CD4-positive, alpha-beta T cell (primary cell): ENCODE measurements around the gene R3HDM2. TPM values are rescaled to one million over a fixed set of nuclear protein-coding genes. Genes with fewer than 3 reads are reported as not detected.
A peak's percentile ranks its signal among the peaks of the same experiment; 100 is the strongest.

Experiments used
- ATAC-seq: fragments of 200-7000 bp; cut with Tn5 transposase; one replicate; pipeline ENCODE4 v1.10.0; 2022; ENCODE audit warnings: mild to moderate bottlenecking; ENCODE audit not compliant: poor library complexity
- CTCF ChIA-PET: fragments of 350-600 bp; sonication (Branson Sonifier 250); formaldehyde crosslinking; loops from one replicate; lab custom pipeline; 2021; ENCODE audit warnings: antibody characterized with exemption, inconsistent platforms; lab: Charles Lee
- POLR2A ChIA-PET: fragments of 350-600 bp; sonication (Branson Sonifier 250); formaldehyde crosslinking; loops from one replicate; lab custom pipeline; 2021; ENCODE audit warnings: antibody characterized with exemption, inconsistent platforms; lab: Charles Lee
- DNase-seq, 14 experiments: peaks; one replicate each; pipeline ENCODE4 v3.0.0-alpha.2; 2013 to 2020; ENCODE audit warnings: mixed read lengths in 2 of 14
- H3K27ac ChIP-seq, 2 donors: one replicate each; pipeline versions ENCODE4 v1.5.1 to v1.7.0; 2013; ENCODE audit warnings: low read length in 2 of 2, low read depth in 1 of 2, mild to moderate bottlenecking in 1 of 2
- H3K27me3 ChIP-seq, 2 experiments: 1 replicate in 1 of 2; 2 replicates in 1 of 2; pipeline versions ENCODE4 v1.6.1 to v1.7.0; 2013; ENCODE audit warnings: low read length in 2 of 2, control low read depth in 1 of 2, mild to moderate bottlenecking in 1 of 2, moderate library complexity in 1 of 2; ENCODE audit not compliant: insufficient read depth in 2 of 2, control insufficient read depth in 1 of 2
- H3K36me3 ChIP-seq: one replicate; pipeline ENCODE4 v1.6.1; 2013; ENCODE audit warnings: low read length, control low read depth; ENCODE audit not compliant: insufficient read depth
- H3K4me1 ChIP-seq: one replicate; pipeline ENCODE4 v1.6.1; 2013; ENCODE audit warnings: low read length, control low read depth; ENCODE audit not compliant: insufficient read depth
- H3K4me3 ChIP-seq: one replicate; pipeline ENCODE4 v1.5.1; 2013; ENCODE audit warnings: mild to moderate bottlenecking, low read length, moderate library complexity
- H3K9me3 ChIP-seq, 2 experiments: 1 replicate in 1 of 2; 2 replicates in 1 of 2; pipeline versions ENCODE4 v1.6.1 to v1.7.0; 2013; ENCODE audit warnings: low read length in 2 of 2, mild to moderate bottlenecking in 2 of 2, control low read depth in 1 of 2, moderate library complexity in 1 of 2; ENCODE audit not compliant: control insufficient read depth in 1 of 2, insufficient read depth in 1 of 2
- H3K27ac Mint-ChIP-seq: one replicate; pipeline ENCODE4 v1.8.0; 2020; ENCODE audit warnings: mixed read lengths
- H3K27me3 Mint-ChIP-seq: one replicate; pipeline ENCODE4 v1.8.0; 2021; ENCODE audit warnings: mixed read lengths
- H3K36me3 Mint-ChIP-seq: one replicate; pipeline ENCODE4 v1.8.0; 2021; ENCODE audit warnings: low read depth, mixed read lengths
- H3K4me1 Mint-ChIP-seq: one replicate; pipeline ENCODE4 v1.8.0; 2021; ENCODE audit warnings: low read depth, mixed read lengths
- H3K4me3 Mint-ChIP-seq: one replicate; pipeline ENCODE4 v1.8.0; 2020; ENCODE audit warnings: mild to moderate bottlenecking, mixed read lengths
- H3K9me3 Mint-ChIP-seq: one replicate; pipeline ENCODE4 v1.8.0; 2020; ENCODE audit warnings: mixed read lengths
- CTCF ChIP-seq: fragments of 200-600 bp; IDR thresholded peaks from one replicate; pipeline ENCODE4 v1.8.0; 2022; ENCODE audit warnings: antibody characterized with exemption, mild to moderate bottlenecking
- intact Hi-C, 2 experiments: fragments of 100-400 bp; cut with DNase I in 1 of 2; cut with micrococcal nuclease in 1 of 2; formaldehyde crosslinking; loops; one replicate each; pipeline versions ENCODE4 v1.15.1 to v1.9.0; 2023 to 2025; cut with DNase I, micrococcal nuclease
- total RNA-seq, 174 experiments: library from RNA in 2 of 174; stranded (reverse) in 2 of 174; gene quantifications; one replicate each; pipeline ENCODE4 v1.2.3 and lab custom pipeline; 2021 to 2026

The R3HDM2 gene
- total RNA-seq, 2 experiments from 2014 or later: 106 to 115 TPM

- Mint-ChIP-seq H3K9me3 (no peaks in the 10 kb centered on the region), H3K27ac (peak overlapping the region; percentile 65), H3K36me3 (peaks cover 40% of the 10 kb centered on the region), H3K4me1 (peaks cover 64% of the 10 kb centered on the region), H3K4me3 (no peak overlapping the region), H3K27me3 (peaks cover 41% of the 10 kb centered on the region)
- Histone ChIP-seq H3K27me3 (peaks cover 33% of the 10 kb centered on the region in 2 experiments), H3K4me1 (peaks cover 73% of the 10 kb centered on the region), H3K4me3 (no peak overlapping the region), H3K9me3 (peaks cover 0 to 19% of the 10 kb centered on the region in 2 experiments), H3K36me3 (peaks cover 39% of the 10 kb centered on the region), H3K27ac (no peak overlapping the region)
- DNase-seq: peak in 2 of 14 experiments; percentile 22 to 24
- no peak for ATAC-seq
- POLR2A ChIA-PET: no interaction called here
- CTCF ChIA-PET: interaction anchor here (6.0 kb wide), 1 partner anchor 7 kb away, joined by 127 read pairs; the partner anchor contains the start of gene SHMT2
- intact Hi-C loops: loop anchor here in 1 of 2 experiments (5.0 kb wide), 1 partner anchor 108 kb away; the partner anchor contains the start of gene LRP1
- TF ChIP-seq CTCF: no peak
Measured at GRCh38 chr12:57235017-57235727, 195.7 kb downstream of the R3HDM2 start.

- H3K4me1 Mint-ChIP-seq: peaks cover 66% of the 10 kb centered on the region
- H3K9me3 Mint-ChIP-seq: no peaks in the 10 kb centered on the region
- peaks cover 38% of the 10 kb centered on the region for H3K27me3 Mint-ChIP-seq
- peak overlapping the region; percentile 31 for H3K4me3 Mint-ChIP-seq
- Histone ChIP-seq H3K36me3 (peaks cover 39% of the 10 kb centered on the region), H3K27ac (peak overlapping the region in 1 of 2 donors; percentile 9), H3K4me3 (no peak overlapping the region), H3K9me3 (peaks cover 0 to 19% of the 10 kb centered on the region in 2 experiments), H3K4me1 (peaks cover 73% of the 10 kb centered on the region), H3K27me3 (peaks cover 33% of the 10 kb centered on the region in 2 experiments)
- CTCF ChIA-PET: no interaction called here
- intact Hi-C loops: loop anchor here in 1 of 2 experiments (5.0 kb wide), 2 partner anchors 107 to 152 kb away; partner anchors contain the start of gene LRP1
- DNase-seq: peak in 2 of 14 experiments; percentile 17 to 22
- peak overlapping the region; percentile 65 for H3K27ac Mint-ChIP-seq
- POLR2A ChIA-PET: no interaction called here
- peaks cover 45% of the 10 kb centered on the region for H3K36me3 Mint-ChIP-seq
- TF ChIP-seq CTCF: no peak
- no peak for ATAC-seq
Measured at GRCh38 chr12:57234571-57235016, 196.2 kb downstream of the R3HDM2 start.

GRCh38 chr12:57234233-57234570 lies 196.6 kb downstream of the R3HDM2 start:
- CTCF ChIA-PET: no interaction called here
- POLR2A ChIA-PET: interaction anchor here (1.8 kb wide), 1 partner anchor 8 kb away, joined by 6 read pairs; no protein-coding TSS in a partner anchor
- no peaks in the 10 kb centered on the region for H3K9me3 Mint-ChIP-seq
- peaks cover 0 to 19% of the 10 kb centered on the region in 2 experiments for H3K9me3 ChIP-seq
- peaks cover 66% of the 10 kb centered on the region for H3K4me1 Mint-ChIP-seq
- peaks cover 39% of the 10 kb centered on the region for H3K36me3 ChIP-seq
- peak overlapping the region in 1 of 2 donors; percentile 9 for H3K27ac ChIP-seq
- DNase-seq (no peak), ATAC-seq (no peak)
- intact Hi-C loops: loop anchor here in 1 of 2 experiments (5.0 kb wide), 1 partner anchor 152 kb away; no protein-coding TSS in a partner anchor
- H3K27me3 Mint-ChIP-seq: peaks cover 34% of the 10 kb centered on the region
- peak overlapping the region; percentile 65 for H3K27ac Mint-ChIP-seq
- peaks cover 33% of the 10 kb centered on the region in 2 experiments for H3K27me3 ChIP-seq
- no peak for TF ChIP-seq CTCF
- peaks cover 73% of the 10 kb centered on the region for H3K4me1 ChIP-seq
- H3K4me3 Mint-ChIP-seq: no peak overlapping the region
- peaks cover 48% of the 10 kb centered on the region for H3K36me3 Mint-ChIP-seq
- no peak overlapping the region for H3K4me3 ChIP-seq
